GM21515 (cell line): ENCODE data around the gene ANKLE2.
A peak's percentile ranks its signal among the peaks of the same experiment; 100 is the strongest.
"Not testable (repeated sequence)": the region's sequence is repeated elsewhere in the genome, so short reads cannot be mapped to it uniquely, and the experiment has no call there.

ENCODE experiments used
- ATAC-seq: cut with Tn5 transposase; IDR thresholded peaks from one replicate; pipeline ENCODE4 v1.9.1; 2021; ENCODE audit not compliant: unreplicated experiment

ANKLE2 gene

GRCh38 chr12:132761032-132761920 is at the start of gene ANKLE2:
Gene ANKLE2, minus strand, starts transcription at chr12:132761832. Its CDS starts 34 bp downstream, at chr12:132761798.
- ATAC-seq: peak; percentile 28

GRCh38 chr12:132809391-132809790 is 47.8 kb upstream of the ANKLE2 start:
- not testable (repeated sequence) for ATAC-seq

- no peak for ATAC-seq
Measured at GRCh38 chr12:132807295-132808092, 45.9 kb upstream of the ANKLE2 start.

- no peak for ATAC-seq
Measured at GRCh38 chr12:132806857-132807256, 45.2 kb upstream of the ANKLE2 start.

GRCh38 chr12:132804426-132804861 is 42.8 kb upstream of the ANKLE2 start:
- ATAC-seq: no peak

- ATAC-seq: no peak
Measured at GRCh38 chr12:132803888-132804287, 42.3 kb upstream of the ANKLE2 start.

GRCh38 chr12:132803125-132803524 is 41.5 kb upstream of the ANKLE2 start:
- no peak for ATAC-seq

GRCh38 chr12:132801741-132802140 is 40.1 kb upstream of the ANKLE2 start:
- ATAC-seq: no peak

- no peak for ATAC-seq
Measured at GRCh38 chr12:132798836-132799235, 37.2 kb upstream of the ANKLE2 start.

- no peak for ATAC-seq
Measured at GRCh38 chr12:132797820-132798570, 36.4 kb upstream of the ANKLE2 start.

- ATAC-seq: no peak
Measured at GRCh38 chr12:132795847-132796246, 34.2 kb upstream of the ANKLE2 start.

- ATAC-seq: not testable (repeated sequence)
Measured at GRCh38 chr12:132791940-132792339, 30.3 kb upstream of the ANKLE2 start.

GRCh38 chr12:132789099-132789471 is 27.5 kb upstream of the ANKLE2 start:
- ATAC-seq: no peak

GRCh38 chr12:132788375-132789098 is 26.9 kb upstream of the ANKLE2 start:
- no peak for ATAC-seq

- ATAC-seq: no peak
Measured at GRCh38 chr12:132787877-132788276, 26.2 kb upstream of the ANKLE2 start.

- ATAC-seq: no peak
Measured at GRCh38 chr12:132786192-132786591, 24.6 kb upstream of the ANKLE2 start.

GRCh38 chr12:132784580-132784979 is 22.9 kb upstream of the ANKLE2 start:
- ATAC-seq: no peak

GRCh38 chr12:132783917-132784531 is 22.4 kb upstream of the ANKLE2 start:
- no peak for ATAC-seq

- no peak for ATAC-seq
Measured at GRCh38 chr12:132781938-132782337, 20.3 kb upstream of the ANKLE2 start.

GRCh38 chr12:132779781-132780353 is 18.2 kb upstream of the ANKLE2 start:
- no peak for ATAC-seq
